ENCODE data around the gene GFPT1.

Gene GFPT1

GRCh38 chr2:69315160-69315761, 71.8 kb downstream of the GFPT1 start:
- DNase-seq: no peak

GRCh38 chr2:69311024-69311416, 76.0 kb downstream of the GFPT1 start:
- no peak for DNase-seq

- DNase-seq: no peak
Measured at GRCh38 chr2:69310111-69311023, 76.7 kb downstream of the GFPT1 start.

GRCh38 chr2:69309351-69310110, 77.5 kb downstream of the GFPT1 start:
- no peak for DNase-seq

- DNase-seq: no peak
Measured at GRCh38 chr2:69308338-69308737, 78.7 kb downstream of the GFPT1 start.

- DNase-seq: no peak
Measured at GRCh38 chr2:69307579-69308064, 79.4 kb downstream of the GFPT1 start.

- DNase-seq: peak; percentile 90
Measured at GRCh38 chr2:69306822-69307578, 80.0 kb downstream of the GFPT1 start.

- no peak for DNase-seq
Measured at GRCh38 chr2:69306393-69306821, 80.6 kb downstream of the GFPT1 start.

GRCh38 chr2:69305712-69306392, 81.2 kb downstream of the GFPT1 start:
- DNase-seq: no peak

GRCh38 chr2:69305166-69305565, 81.9 kb downstream of the GFPT1 start:
- DNase-seq: no peak

GRCh38 chr2:69304656-69305055, 82.4 kb downstream of the GFPT1 start:
- DNase-seq: peak; percentile 64

GRCh38 chr2:69300650-69301049, 86.4 kb downstream of the GFPT1 start:
- DNase-seq: no peak

GRCh38 chr2:69299772-69300516, 87.1 kb downstream of the GFPT1 start:
- no peak for DNase-seq

- DNase-seq: no peak
Measured at GRCh38 chr2:69298862-69299261, 88.2 kb downstream of the GFPT1 start.

- DNase-seq: no peak
Measured at GRCh38 chr2:69298261-69298660, 88.8 kb downstream of the GFPT1 start.

- DNase-seq: no peak
Measured at GRCh38 chr2:69297216-69297615, 89.8 kb downstream of the GFPT1 start.

- no peak for DNase-seq
Measured at GRCh38 chr2:69296421-69296820, 90.6 kb downstream of the GFPT1 start.

GRCh38 chr2:69292256-69292655, 94.8 kb downstream of the GFPT1 start:
- no peak for DNase-seq

GRCh38 chr2:69291721-69292120, 95.3 kb downstream of the GFPT1 start:
- no peak for DNase-seq

- DNase-seq: no peak
Measured at GRCh38 chr2:69291004-69291650, 95.9 kb downstream of the GFPT1 start.

GRCh38 chr2:69288429-69288828, 98.6 kb downstream of the GFPT1 start:
- no peak for DNase-seq
